Neural crest cell (in vitro differentiated cells): ENCODE data around the gene EZR. TPM values are rescaled to one million over a fixed set of nuclear protein-coding genes. Genes with fewer than 3 reads are reported as not detected.

Experiments used
- DNase-seq: peaks from one replicate; pipeline ENCODE4 v3.0.0; 2021; ENCODE audit warnings: low read depth, mixed read lengths, low spot score
- H3K27ac Mint-ChIP-seq: one replicate; pipeline ENCODE4 v1.8.0; 2021; ENCODE audit warnings: mild to moderate bottlenecking, mixed read lengths; ENCODE audit not compliant: unreplicated experiment
- H3K27me3 Mint-ChIP-seq: 2 replicates; pipeline ENCODE4 v1.8.0; 2021; ENCODE audit warnings: low read depth, mild to moderate bottlenecking, mixed read lengths
- H3K36me3 Mint-ChIP-seq: 2 replicates; pipeline ENCODE4 v1.8.0; 2021; ENCODE audit warnings: low read depth, mild to moderate bottlenecking, mixed read lengths
- H3K4me1 Mint-ChIP-seq: 2 replicates; pipeline ENCODE4 v1.8.0; 2021; ENCODE audit warnings: mixed read lengths
- H3K4me3 Mint-ChIP-seq: one replicate; pipeline ENCODE4 v1.8.0; 2021; ENCODE audit warnings: mild to moderate bottlenecking, mixed read lengths
- H3K9me3 Mint-ChIP-seq: 2 replicates; pipeline ENCODE4 v1.8.0; 2021; ENCODE audit warnings: mixed read lengths
- CTCF ChIP-seq: fragments of 200-600 bp; sonication (generic); conservative IDR thresholded peaks from 2 replicates; pipeline ENCODE4 v1.5.0; 2021; ENCODE audit warnings: antibody characterized with exemption, mild to moderate bottlenecking
- total RNA-seq: library from RNA; stranded (reverse); gene quantifications from 2 replicates; pipeline ENCODE4 v1.2.1, GENCODE V29; 2021

The EZR gene
- total RNA-seq, 1 donor from 2014 or later, result 88.2 TPM

GRCh38 chr6:158853072-158853879 is 34.1 kb upstream of the EZR start:
- H3K9me3 Mint-ChIP-seq, result no peaks in the 10 kb centered on the region
- H3K4me3 Mint-ChIP-seq, result no peak overlapping the region
- no peak for TF ChIP-seq CTCF
- DNase-seq, result no peak
- peaks cover 16% of the 10 kb centered on the region for H3K4me1 Mint-ChIP-seq
- H3K27me3 Mint-ChIP-seq, result no peaks in the 10 kb centered on the region
- no peaks in the 10 kb centered on the region for H3K36me3 Mint-ChIP-seq
- no peak overlapping the region for H3K27ac Mint-ChIP-seq

GRCh38 chr6:158852312-158853071 is 33.3 kb upstream of the EZR start:
- Mint-ChIP-seq H3K27me3 (no peaks in the 10 kb centered on the region), H3K9me3 (no peaks in the 10 kb centered on the region), H3K36me3 (no peaks in the 10 kb centered on the region), H3K4me1 (peaks cover 16% of the 10 kb centered on the region), H3K4me3 (no peak overlapping the region), H3K27ac (no peak overlapping the region)
- TF ChIP-seq CTCF, result no peak
- no peak for DNase-seq

- Mint-ChIP-seq H3K27me3 (no peaks in the 10 kb centered on the region), H3K9me3 (no peaks in the 10 kb centered on the region), H3K36me3 (no peaks in the 10 kb centered on the region), H3K4me1 (peaks cover 13% of the 10 kb centered on the region), H3K27ac (no peak overlapping the region), H3K4me3 (no peak overlapping the region)
- no peak for DNase-seq
- TF ChIP-seq CTCF, result no peak
Observed at GRCh38 chr6:158850807-158851115, 31.6 kb upstream of the EZR start.

GRCh38 chr6:158849899-158850806 is 31.0 kb upstream of the EZR start:
- Mint-ChIP-seq H3K4me3 (no peak overlapping the region), H3K27ac (no peak overlapping the region), H3K27me3 (no peaks in the 10 kb centered on the region), H3K9me3 (no peaks in the 10 kb centered on the region), H3K4me1 (peaks cover 13% of the 10 kb centered on the region), H3K36me3 (no peaks in the 10 kb centered on the region)
- DNase-seq, result no peak
- no peak for TF ChIP-seq CTCF

GRCh38 chr6:158848490-158848895 is 29.3 kb upstream of the EZR start:
- H3K4me1 Mint-ChIP-seq, result peaks cover 13% of the 10 kb centered on the region
- no peaks in the 10 kb centered on the region for H3K27me3 Mint-ChIP-seq
- no peaks in the 10 kb centered on the region for H3K9me3 Mint-ChIP-seq
- no peak for TF ChIP-seq CTCF
- no peaks in the 10 kb centered on the region for H3K36me3 Mint-ChIP-seq
- H3K4me3 Mint-ChIP-seq, result no peak overlapping the region
- H3K27ac Mint-ChIP-seq, result no peak overlapping the region
- no peak for DNase-seq
